ENCODE data around the gene LAMB2. TPM values are rescaled to one million over a fixed set of nuclear protein-coding genes. Genes with fewer than 3 reads are reported as not detected.

Gene LAMB2
- total and polyA plus RNA-seq, 10 donors = 97.7 to 376 (median 274) TPM

DNA sequence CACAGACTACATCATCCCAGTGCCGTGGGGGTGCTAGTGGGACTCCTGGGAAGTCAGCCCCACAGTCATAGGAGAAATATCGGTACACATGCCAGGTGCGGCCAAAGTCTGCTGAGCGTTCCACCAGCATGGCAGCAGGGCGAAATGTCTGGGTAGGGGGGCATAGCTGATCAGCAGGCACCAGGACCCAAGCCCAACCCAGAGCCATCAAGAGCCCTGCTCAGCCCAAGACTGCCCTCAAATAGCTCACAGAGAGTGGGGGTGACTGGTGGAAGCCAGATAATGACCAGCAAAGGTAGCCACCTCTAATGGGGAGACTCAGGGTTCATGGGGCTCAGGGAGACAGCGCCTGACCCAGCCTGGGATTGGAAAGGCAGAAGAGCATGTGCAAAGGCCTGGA lies 1.3 kb downstream of the LAMB2 start:
- Histone ChIP-seq H3K4me1 (peaks cover 4 to 50% (median 23%) of the 10 kb centered on the region in 6 donors), H3K9me3 (no peaks in the 10 kb centered on the region), H3K36me3 (peaks cover 0 to 45% (median 3%) of the 10 kb centered on the region in 6 donors), H3K27me3 (replicated peaks in 1 of 7) (peaks cover 0 to 18% (median 0%) of the 10 kb centered on the region in 7 donors), H3K4me3 (peak overlapping the region in 7 of 8 donors; percentile 39 to 75 (median 47)), H3K27ac (peak overlapping the region in 7 of 8 donors; percentile 13 to 91 (median 77))
- intact Hi-C loops (cut with DNase I; ENCODE audit: low total_unique reads) = no loop called here
- 91 to 98% (median 92%) methylated on average over 1 to 6 of the region's 6 CpGs for WGBS, 5 donors
- no peak for TF ChIP-seq POLR2AphosphoS5 (IDR thresholded peaks at IDR 0.05)
- TF ChIP-seq POLR2A (IDR thresholded peaks at IDR 0.05) = no peak
- TF ChIP-seq, protein P1, sequence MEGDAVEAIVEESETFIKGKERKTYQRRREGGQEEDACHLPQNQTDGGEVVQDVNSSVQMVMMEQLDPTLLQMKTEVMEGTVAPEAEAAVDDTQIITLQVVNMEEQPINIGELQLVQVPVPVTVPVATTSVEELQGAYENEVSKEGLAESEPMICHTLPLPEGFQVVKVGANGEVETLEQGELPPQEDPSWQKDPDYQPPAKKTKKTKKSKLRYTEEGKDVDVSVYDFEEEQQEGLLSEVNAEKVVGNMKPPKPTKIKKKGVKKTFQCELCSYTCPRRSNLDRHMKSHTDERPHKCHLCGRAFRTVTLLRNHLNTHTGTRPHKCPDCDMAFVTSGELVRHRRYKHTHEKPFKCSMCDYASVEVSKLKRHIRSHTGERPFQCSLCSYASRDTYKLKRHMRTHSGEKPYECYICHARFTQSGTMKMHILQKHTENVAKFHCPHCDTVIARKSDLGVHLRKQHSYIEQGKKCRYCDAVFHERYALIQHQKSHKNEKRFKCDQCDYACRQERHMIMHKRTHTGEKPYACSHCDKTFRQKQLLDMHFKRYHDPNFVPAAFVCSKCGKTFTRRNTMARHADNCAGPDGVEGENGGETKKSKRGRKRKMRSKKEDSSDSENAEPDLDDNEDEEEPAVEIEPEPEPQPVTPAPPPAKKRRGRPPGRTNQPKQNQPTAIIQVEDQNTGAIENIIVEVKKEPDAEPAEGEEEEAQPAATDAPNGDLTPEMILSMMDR (IDR thresholded peaks at IDR 0.05 in 8 of 11, conservative IDR thresholded peaks at IDR 0.05 in 3 of 11) = no peak
- no peak for DNase-seq

DNA sequence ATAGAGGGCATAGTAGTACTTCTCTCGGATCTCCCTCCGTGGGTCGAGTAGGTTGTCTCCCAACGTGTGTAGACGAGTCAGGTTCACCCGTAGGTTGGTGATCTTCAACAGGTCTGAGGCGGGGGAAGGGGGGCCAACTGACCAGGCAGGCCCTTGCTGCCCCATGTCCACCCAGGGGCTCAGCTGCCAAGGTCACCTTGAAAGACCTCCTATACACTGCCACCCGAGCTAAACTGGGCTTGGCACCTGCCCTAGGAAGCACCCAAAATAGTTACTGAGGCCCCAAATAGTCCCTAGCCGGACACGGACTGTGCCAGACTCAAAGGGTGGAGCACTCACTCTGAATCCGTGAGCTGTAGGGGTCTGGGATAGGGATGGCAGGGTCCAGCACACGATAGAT lies 1.8 kb downstream of the LAMB2 start:
- DNase-seq = no peak
- intact Hi-C loops (cut with DNase I; ENCODE audit: low total_unique reads) = no loop called here
- peak overlapping the region in 2 of 8 donors; percentile 47 to 75 for H3K4me3 ChIP-seq
- peak overlapping the region in 3 of 8 donors; percentile 84 to 91 (median 88) for H3K27ac ChIP-seq
- H3K9me3 ChIP-seq = no peaks in the 10 kb centered on the region
- H3K27me3 ChIP-seq (replicated peaks in 1 of 7) = peaks cover 0 to 18% (median 0%) of the 10 kb centered on the region in 7 donors
- peaks cover 0 to 51% (median 5%) of the 10 kb centered on the region in 6 donors for H3K36me3 ChIP-seq
- WGBS, 5 donors = 77 to 96% (median 86%) methylated on average over 11 to 12 of the region's 12 CpGs
- peaks cover 4 to 50% (median 23%) of the 10 kb centered on the region in 6 donors for H3K4me1 ChIP-seq
- TF ChIP-seq POLR2AphosphoS5 (IDR thresholded peaks at IDR 0.05) = no peak
- no peak for TF ChIP-seq POLR2A (IDR thresholded peaks at IDR 0.05)
- TF ChIP-seq, protein P1 (IDR thresholded peaks at IDR 0.05 in 8 of 11, conservative IDR thresholded peaks at IDR 0.05 in 3 of 11) = no peak

- WGBS, 5 donors = 78 to 83% (median 80%) methylated on average over 14 of the region's 14 CpGs
- H3K4me1 ChIP-seq = peaks cover 0 to 17% (median 9%) of the 10 kb centered on the region in 6 donors
- no peak overlapping the region for H3K27ac ChIP-seq
- DNase-seq = no peak
- no peak overlapping the region for H3K4me3 ChIP-seq
- TF ChIP-seq POLR2A (IDR thresholded peaks at IDR 0.05) = no peak
- no peak for TF ChIP-seq POLR2AphosphoS5 (IDR thresholded peaks at IDR 0.05)
- TF ChIP-seq, protein P1 (IDR thresholded peaks at IDR 0.05 in 8 of 11, conservative IDR thresholded peaks at IDR 0.05 in 3 of 11) = no peak
- H3K9me3 ChIP-seq = no peaks in the 10 kb centered on the region
- intact Hi-C loops (cut with DNase I; ENCODE audit: low total_unique reads) = no loop called here
- H3K36me3 ChIP-seq = peaks cover 0 to 89% (median 38%) of the 10 kb centered on the region in 6 donors
- no peaks in the 10 kb centered on the region for H3K27me3 ChIP-seq (replicated peaks in 1 of 7)
Measured at GRCh38 chr3:49124991-49125670, 7.7 kb downstream of the LAMB2 start.

DNA sequence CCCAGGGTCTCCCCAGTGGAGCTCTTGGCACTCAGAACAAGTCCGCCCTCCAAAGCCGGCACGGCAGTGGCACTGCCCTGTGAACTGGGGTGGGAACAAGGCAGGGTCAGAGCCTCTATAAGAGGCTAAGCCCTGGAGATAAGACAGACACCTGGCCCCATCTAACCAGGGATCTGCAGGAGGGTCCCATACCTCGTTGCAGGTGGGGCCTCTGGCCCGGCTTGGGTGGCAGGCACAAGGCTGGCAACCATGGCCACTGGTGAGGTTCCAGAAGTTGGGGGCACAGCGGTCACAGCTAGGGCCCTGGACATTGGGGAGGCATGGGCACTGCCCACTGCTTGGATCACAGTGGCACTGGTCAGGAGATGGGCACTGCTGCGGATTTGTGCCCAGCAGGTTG lies 8.6 kb downstream of the LAMB2 start:
- Histone ChIP-seq H3K9me3 (no peaks in the 10 kb centered on the region), H3K36me3 (peaks cover 0 to 79% (median 38%) of the 10 kb centered on the region in 6 donors), H3K4me1 (peaks cover 9 to 20% (median 17%) of the 10 kb centered on the region in 6 donors), H3K27ac (no peak overlapping the region), H3K4me3 (no peak overlapping the region), H3K27me3 (replicated peaks in 1 of 7) (no peaks in the 10 kb centered on the region)
- DNase-seq = no peak
- 88 to 94% (median 91%) methylated on average over 3 to 7 of the region's 7 CpGs for WGBS, 5 donors
- TF ChIP-seq POLR2AphosphoS5 (IDR thresholded peaks at IDR 0.05) (no peak), POLR2A (IDR thresholded peaks at IDR 0.05) (no peak)
- intact Hi-C loops (cut with DNase I; ENCODE audit: low total_unique reads) = no loop called here
